Spleen (tissue), 11 donors: ENCODE results near the gene EML2. TPM values are rescaled to one million over a fixed set of nuclear protein-coding genes. Genes with fewer than 3 reads are reported as not detected.

Experiments
- DNase-seq: peaks from one replicate; pipeline ENCODE4 v3.0.0-alpha.2; 2020
- H3K27ac ChIP-seq, 8 donors: fragments of 200-600 bp; sonication (generic) in 7 of 8; 1 replicate in 4 of 8; 2 replicates in 4 of 8; pipeline versions ENCODE4 v1.5.0 to v1.8.0; 2016 to 2021; ENCODE audit warnings: inconsistent platforms in 4 of 8, mild to moderate bottlenecking in 4 of 8, moderate library complexity in 1 of 8
- H3K27me3 ChIP-seq, 7 donors: fragments of 200-600 bp; sonication (generic) in 6 of 7; replicated peaks in 1 of 7; 1 replicate in 4 of 7; 2 replicates in 3 of 7; pipeline versions ENCODE4 v1.5.0 to v1.8.0; 2016 to 2021; ENCODE audit warnings: inconsistent platforms in 3 of 7, mild to moderate bottlenecking in 1 of 7
- H3K36me3 ChIP-seq, 6 donors: fragments of 200-600 bp; sonication (generic) in 5 of 6; 1 replicate in 4 of 6; 2 replicates in 2 of 6; pipeline versions ENCODE4 v1.5.0 to v1.8.0; 2016 to 2021; ENCODE audit warnings: inconsistent platforms in 2 of 6
- H3K4me1 ChIP-seq, 6 donors: fragments of 200-600 bp; sonication (generic) in 5 of 6; 1 replicate in 3 of 6; 2 replicates in 3 of 6; pipeline versions ENCODE4 v1.5.0 to v1.8.0; 2016 to 2021; ENCODE audit warnings: inconsistent platforms in 3 of 6
- H3K4me3 ChIP-seq, 8 donors: fragments of 200-600 bp; sonication (generic) in 7 of 8; 1 replicate in 4 of 8; 2 replicates in 4 of 8; pipeline versions ENCODE4 v1.5.0 to v1.8.0; 2016 to 2021; ENCODE audit warnings: inconsistent platforms in 4 of 8, mild to moderate bottlenecking in 4 of 8, moderate library complexity in 2 of 8
- H3K9me3 ChIP-seq, 8 donors: fragments of 200-600 bp; sonication (generic) in 7 of 8; 1 replicate in 4 of 8; 2 replicates in 4 of 8; pipeline versions ENCODE4 v1.5.0 to v1.8.0; 2016 to 2021; ENCODE audit warnings: inconsistent platforms in 4 of 8
- CTCF ChIP-seq, 11 experiments: fragments of 200-600 bp in 7 of 11; fragments of 450-650 bp in 4 of 11; sonication (generic) in 4 of 11; IDR thresholded peaks in 8 of 11; conservative IDR thresholded peaks in 3 of 11; 1 replicate in 7 of 11; 2 replicates in 4 of 11; pipeline versions ENCODE4 v1.4.0 to v1.8.0; 2016 to 2021; ENCODE audit warnings: antibody characterized with exemption in 11 of 11, inconsistent platforms in 4 of 11, mild to moderate bottlenecking in 1 of 11
- POLR2A ChIP-seq, 3 donors: fragments of 450-650 bp; IDR thresholded peaks; one replicate each; pipeline ENCODE4 v1.5.1; 2017; ENCODE audit warnings: antibody characterized with exemption in 3 of 3, mild to moderate bottlenecking in 1 of 3
- POLR2AphosphoS5 ChIP-seq, 3 donors: sonication (generic); formaldehyde crosslinking; IDR thresholded peaks; one replicate each; pipeline ENCODE4 v1.5.1; 2017; ENCODE audit warnings: antibody characterized with exemption in 3 of 3
- WGBS, 5 donors: extraction: QIAGEN DNeasy Blood & Tissue Kit in 3 of 5; methylation state at CpG; one replicate each; pipeline versions ENCODE4 v1.1.5 to v1.1.7; 2013 to 2018; 5-methylcytosine and 5-hydroxymethylcytosine counted together
- intact Hi-C: fragments of 100-400 bp; cut with DNase I; formaldehyde crosslinking; loops from one replicate; pipeline ENCODE4 v1.15.0; 2023; ENCODE audit warnings: low total_unique reads
- polyA plus RNA-seq, 3 donors: library from polyadenylated mRNA; stranded (reverse); fragments of 200-250 nt; gene quantifications; one replicate each; pipeline ENCODE4 v1.2.1, GENCODE V29; 2013
- total RNA-seq, 7 donors: library from RNA; depleted of rRNA in 3 of 7; stranded (reverse); fragments of >200 nt in 3 of 7; fragmentation: NEBNext Ultra II Directional in 4 of 7; extraction: Animal tissue kit (Norgen Biotek cat#: 25700) in 4 of 7; gene quantifications; one replicate each; pipeline versions ENCODE4 v1.1.0 to v1.2.1, GENCODE V29; 2016 to 2021
- donor health status: healthy with polysubstance abuse.
- donor health status: DM: no; HTN: no; CAD: no; lungs with moderate emphysema.
- donor health status: DM: no; HTN: no; CAD: no.
- donor health status: Bipolar disorder and iron deficiency.
- donor health status: healthy.
- donor health status: DM: no; HTN: no; CAD: no.
- donor health status: DM: yes; HTN: yes; CAD: no.

Gene EML2
- total and polyA plus RNA-seq, 10 donors: 27.1 to 60.6 (median 40.4) TPM

GRCh38 chr19:45640849-45641273 is 1.7 kb upstream of the EML2 start:
- WGBS, 5 donors: 55 to 64% (median 58%) methylated on average over 17 of the region's 17 CpGs
- Histone ChIP-seq H3K27ac (peak overlapping the region; percentile 63 to 94 (median 90)), H3K4me3 (peak overlapping the region in 4 of 8 donors; percentile 39 to 71 (median 43)), H3K27me3 (peaks cover 0 to 26% (median 8%) of the 10 kb centered on the region in 7 donors), H3K9me3 (no peaks in the 10 kb centered on the region), H3K36me3 (peaks cover 0 to 10% (median 0%) of the 10 kb centered on the region in 6 donors), H3K4me1 (peaks cover 29 to 80% (median 63%) of the 10 kb centered on the region in 6 donors)
- DNase-seq: peak; percentile 83
- intact Hi-C loops: loop anchor here (5.0 kb wide), 2 partner anchors 34 to 119 kb away; no protein-coding TSS in a partner anchor
- TF ChIP-seq POLR2A (IDR thresholded peaks at IDR 0.05): no peak
- TF ChIP-seq CTCF (IDR thresholded peaks at IDR 0.05 in 8 of 11, conservative IDR thresholded peaks at IDR 0.05 in 3 of 11): no peak
- TF ChIP-seq POLR2AphosphoS5 (IDR thresholded peaks at IDR 0.05): no peak

GRCh38 chr19:45637890-45638667 is 1.1 kb downstream of the EML2 start:
- TF ChIP-seq POLR2A (IDR thresholded peaks at IDR 0.05): no peak
- no peak for TF ChIP-seq CTCF (IDR thresholded peaks at IDR 0.05 in 8 of 11, conservative IDR thresholded peaks at IDR 0.05 in 3 of 11)
- no peak for TF ChIP-seq POLR2AphosphoS5 (IDR thresholded peaks at IDR 0.05)
- WGBS, 5 donors: 82 to 84% (median 84%) methylated on average over 19 of the region's 19 CpGs
- Histone ChIP-seq H3K27me3 (no peaks in the 10 kb centered on the region), H3K36me3 (peaks cover 0 to 23% (median 0%) of the 10 kb centered on the region in 6 donors), H3K27ac (peak overlapping the region in 3 of 8 donors; percentile 75 to 92 (median 82)), H3K9me3 (no peaks in the 10 kb centered on the region), H3K4me1 (peaks cover 25 to 55% (median 47%) of the 10 kb centered on the region in 6 donors), H3K4me3 (peak overlapping the region in 5 of 8 donors; percentile 62 to 90 (median 67))
- intact Hi-C loops: no loop called here
- DNase-seq: no peak

GRCh38 chr19:45636902-45637301 is 2.3 kb downstream of the EML2 start:
- TF ChIP-seq POLR2A (IDR thresholded peaks at IDR 0.05): no peak
- TF ChIP-seq POLR2AphosphoS5 (IDR thresholded peaks at IDR 0.05): no peak
- TF ChIP-seq CTCF (IDR thresholded peaks at IDR 0.05 in 8 of 11, conservative IDR thresholded peaks at IDR 0.05 in 3 of 11): no peak
- H3K4me3 ChIP-seq: no peak overlapping the region
- peaks cover 13 to 52% (median 38%) of the 10 kb centered on the region in 6 donors for H3K4me1 ChIP-seq
- H3K27ac ChIP-seq: no peak overlapping the region
- peaks cover 0 to 35% (median 2%) of the 10 kb centered on the region in 6 donors for H3K36me3 ChIP-seq
- no peaks in the 10 kb centered on the region for H3K27me3 ChIP-seq
- intact Hi-C loops: no loop called here
- WGBS, 5 donors: 76 to 100% (median 82%) methylated on average over 2 of the region's 2 CpGs
- no peak for DNase-seq
- no peaks in the 10 kb centered on the region for H3K9me3 ChIP-seq

- DNase-seq: no peak
- intact Hi-C loops: no loop called here
- TF ChIP-seq POLR2A (IDR thresholded peaks at IDR 0.05): no peak
- no peak for TF ChIP-seq POLR2AphosphoS5 (IDR thresholded peaks at IDR 0.05)
- TF ChIP-seq CTCF (IDR thresholded peaks at IDR 0.05 in 8 of 11, conservative IDR thresholded peaks at IDR 0.05 in 3 of 11): no peak
- WGBS, 5 donors: 96 to 100% (median 100%) methylated on average over 1 of the region's 1 CpG
- H3K9me3 ChIP-seq: no peaks in the 10 kb centered on the region
- no peak overlapping the region for H3K27ac ChIP-seq
- H3K4me1 ChIP-seq: peaks cover 12 to 46% (median 32%) of the 10 kb centered on the region in 6 donors
- no peaks in the 10 kb centered on the region for H3K27me3 ChIP-seq
- no peak overlapping the region for H3K4me3 ChIP-seq
- peaks cover 0 to 36% (median 2%) of the 10 kb centered on the region in 6 donors for H3K36me3 ChIP-seq
Observed at GRCh38 chr19:45636275-45636674, 2.9 kb downstream of the EML2 start.
